Activated CD8-positive, alpha-beta memory T cell treated with anti-CD3 and anti-CD28 coated beads, Interleukin-2, amount 50 U/mL, for 48 hours (primary cell): ENCODE results near the gene NEU1.
"Not testable (repeated sequence)": the region's sequence is repeated elsewhere in the genome, so short reads cannot be mapped to it uniquely, and the experiment has no call there.

Source experiments
- DNase-seq: peaks from one replicate; pipeline ENCODE4 v3.0.0-alpha.2; 2020

NEU1 gene

GRCh38 chr6:31837369-31838113 is 25.1 kb downstream of the NEU1 start:
- DNase-seq: no peak

DNA sequence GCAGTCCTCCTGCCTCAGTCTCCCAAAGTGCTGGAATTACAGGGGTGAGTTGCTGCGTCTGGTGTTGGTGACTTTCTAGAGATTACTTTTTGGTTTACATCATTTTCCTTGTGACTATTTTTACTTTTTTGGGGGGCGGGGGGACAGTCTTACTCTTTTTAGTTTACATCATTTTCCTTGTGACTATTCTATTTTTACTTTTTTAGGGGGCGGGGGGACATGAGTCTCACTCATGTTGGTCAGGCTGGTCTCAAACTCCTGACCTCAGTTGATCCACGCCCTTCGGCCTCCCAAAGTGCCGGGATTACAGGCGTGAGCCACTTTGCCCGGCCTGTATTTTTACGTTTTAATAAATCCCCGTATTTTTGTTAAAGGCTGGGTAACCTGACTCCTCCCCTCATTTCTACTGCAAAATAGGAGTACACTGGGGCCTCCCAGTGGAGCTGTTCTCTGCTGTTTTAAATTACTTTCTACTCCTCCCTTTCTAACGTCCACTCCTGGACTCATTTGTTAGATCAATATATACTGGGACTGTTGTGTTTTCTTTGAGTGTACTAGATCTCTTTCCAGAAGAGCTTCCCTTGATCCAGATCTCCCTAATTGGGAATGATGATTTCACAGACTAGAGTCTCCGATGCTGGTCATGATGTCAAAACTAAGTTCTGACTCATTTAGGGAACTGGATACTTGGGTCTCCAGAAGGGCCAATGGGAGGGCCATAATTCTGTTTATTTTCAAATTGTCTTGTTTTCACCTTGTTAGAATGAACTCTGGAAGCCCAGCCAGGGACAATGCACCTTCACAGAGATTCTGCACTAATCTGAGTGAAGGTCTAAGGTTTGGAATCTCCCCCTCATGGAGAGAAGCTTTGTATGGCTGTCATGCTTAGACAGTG is 25.9 kb downstream of the NEU1 start:
- no peak for DNase-seq

GRCh38 chr6:31836047-31836473 is 26.6 kb downstream of the NEU1 start:
- no peak for DNase-seq

DNA sequence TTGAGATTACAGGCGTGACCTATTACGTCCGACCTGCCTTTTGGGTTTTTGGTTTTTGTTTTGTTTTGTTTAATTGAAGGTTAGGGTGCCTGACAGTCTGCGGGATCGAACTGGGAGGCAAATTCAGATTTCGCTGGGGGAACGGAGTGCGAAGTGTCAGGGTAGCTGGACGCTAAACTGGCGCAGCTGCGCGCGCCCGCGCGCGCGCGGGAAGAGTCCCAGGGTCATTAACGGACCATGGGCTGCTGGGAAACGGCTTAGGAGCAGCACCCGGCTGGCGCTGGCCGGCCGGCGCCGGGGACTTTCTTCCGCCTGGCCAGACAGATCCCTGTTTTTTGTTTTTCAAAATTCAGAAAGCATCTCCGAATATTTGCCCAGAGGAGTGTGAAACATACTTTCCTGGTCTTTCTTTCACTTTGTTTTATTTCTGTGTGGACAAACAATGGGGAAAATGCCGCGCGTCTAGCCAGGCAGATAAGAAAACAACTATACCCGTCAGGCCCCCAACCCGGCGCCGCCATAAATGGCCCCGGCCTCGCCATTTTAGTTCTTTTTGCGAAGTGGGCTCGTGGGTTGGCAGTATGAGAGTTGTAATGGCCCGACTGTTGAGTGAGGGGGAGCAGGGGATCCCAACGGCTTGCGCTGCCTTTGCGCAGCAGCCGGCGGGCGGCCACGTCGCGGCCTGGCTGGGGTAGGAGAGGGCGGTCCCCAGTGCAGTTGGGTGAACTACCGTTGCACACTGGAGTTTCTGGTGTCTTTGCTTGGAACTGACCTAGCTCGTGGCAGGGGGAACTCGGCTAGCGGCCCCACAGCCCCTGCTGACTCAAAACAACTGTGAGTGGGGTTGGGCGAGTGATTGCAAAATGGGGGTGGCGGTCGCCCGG is 28.0 kb downstream of the NEU1 start:
- DNase-seq: peak; percentile 94

DNA sequence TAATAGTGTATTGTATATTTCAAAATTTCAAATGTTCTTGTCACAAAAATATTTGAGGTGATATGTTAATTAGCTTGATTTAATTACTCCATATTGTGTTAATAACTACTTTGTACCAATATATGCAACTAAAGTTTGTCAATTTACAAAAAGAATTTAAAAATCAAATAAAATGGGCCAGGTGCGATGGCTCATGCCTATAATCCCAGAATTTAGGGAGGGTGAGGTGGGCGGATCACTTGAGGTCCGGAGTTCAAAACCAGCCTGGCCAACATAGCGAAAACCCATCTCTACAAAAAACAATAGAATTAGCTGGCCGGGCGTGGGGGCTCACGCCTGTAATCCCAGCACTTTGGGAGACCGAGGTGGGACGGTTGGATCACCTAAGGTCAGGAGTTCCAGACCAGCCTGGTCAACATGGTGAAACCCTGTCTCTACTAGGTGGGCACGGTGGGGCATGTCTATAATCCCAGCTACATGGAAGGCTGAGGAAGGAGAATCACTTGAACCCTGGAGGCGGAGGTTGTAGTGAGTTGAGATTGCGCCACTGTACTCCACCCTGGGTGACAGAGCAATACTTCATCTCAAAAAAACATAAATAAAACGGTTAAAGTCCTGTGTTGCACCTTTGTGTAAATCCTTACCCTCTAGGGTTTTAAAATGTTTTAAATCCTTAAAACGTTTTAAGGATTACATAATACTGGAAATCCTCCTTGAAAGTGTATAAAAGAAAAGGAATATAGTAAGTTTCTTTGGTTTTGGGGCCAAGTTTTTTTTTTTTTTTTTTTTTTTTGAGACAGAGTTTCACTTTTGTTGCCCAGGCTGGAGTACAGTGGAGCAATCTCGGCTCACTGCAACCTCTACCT is 31.0 kb downstream of the NEU1 start:
- DNase-seq: no peak

DNA sequence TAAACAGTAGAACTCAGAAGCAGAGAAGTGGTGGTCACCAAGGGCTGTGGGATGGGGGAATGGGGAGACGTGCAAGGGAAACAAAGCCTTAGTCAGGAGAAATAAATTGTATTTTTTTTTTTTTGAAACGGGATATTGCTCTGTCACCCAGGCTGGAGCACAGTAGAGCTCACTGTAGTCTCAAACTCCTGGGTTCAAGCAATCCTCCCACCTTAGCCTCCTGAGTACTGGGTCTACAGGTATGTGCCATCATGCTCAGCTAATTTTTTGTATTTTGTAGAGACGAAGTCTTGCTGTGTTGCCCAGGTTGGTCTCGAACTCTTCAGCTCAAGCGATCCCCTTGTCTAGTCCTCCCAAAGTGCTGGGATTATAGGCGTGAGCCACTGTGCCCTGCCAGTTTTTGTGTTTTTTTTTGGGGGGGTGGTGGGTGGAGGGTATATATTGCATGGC is 31.7 kb downstream of the NEU1 start:
- no peak for DNase-seq

DNA sequence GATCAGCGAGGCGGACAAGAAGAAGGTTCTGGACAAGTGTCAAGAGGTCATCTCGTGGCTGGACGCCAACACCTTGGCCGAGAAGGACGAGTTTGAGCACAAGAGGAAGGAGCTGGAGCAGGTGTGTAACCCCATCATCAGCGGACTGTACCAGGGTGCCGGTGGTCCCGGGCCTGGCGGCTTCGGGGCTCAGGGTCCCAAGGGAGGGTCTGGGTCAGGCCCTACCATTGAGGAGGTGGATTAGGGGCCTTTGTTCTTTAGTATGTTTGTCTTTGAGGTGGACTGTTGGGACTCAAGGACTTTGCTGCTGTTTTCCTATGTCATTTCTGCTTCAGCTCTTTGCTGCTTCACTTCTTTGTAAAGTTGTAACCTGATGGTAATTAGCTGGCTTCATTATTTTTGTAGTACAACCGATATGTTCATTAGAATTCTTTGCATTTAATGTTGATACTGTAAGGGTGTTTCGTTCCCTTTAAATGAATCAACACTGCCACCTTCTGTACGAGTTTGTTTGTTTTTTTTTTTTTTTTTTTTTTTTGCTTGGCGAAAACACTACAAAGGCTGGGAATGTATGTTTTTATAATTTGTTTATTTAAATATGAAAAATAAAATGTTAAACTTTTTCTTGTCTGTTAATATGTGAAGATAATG is 32.9 kb downstream of the NEU1 start:
- no peak for DNase-seq

- DNase-seq: peak; percentile 94
Measured at GRCh38 chr6:31827286-31828079, 35.1 kb downstream of the NEU1 start, which contains the start of gene HSPA1B. TSS of gene HSPA1B (plus strand) at chr6:31827738. CDS start at chr6:31827951, 213 bp downstream.

GRCh38 chr6:31826793-31827285 is 35.8 kb downstream of the NEU1 start:
- DNase-seq: no peak

GRCh38 chr6:31825553-31825952 is 37.1 kb downstream of the NEU1 start:
- DNase-seq: no peak

GRCh38 chr6:31823592-31824196 is 38.9 kb downstream of the NEU1 start:
- DNase-seq: not testable (repeated sequence)

DNA sequence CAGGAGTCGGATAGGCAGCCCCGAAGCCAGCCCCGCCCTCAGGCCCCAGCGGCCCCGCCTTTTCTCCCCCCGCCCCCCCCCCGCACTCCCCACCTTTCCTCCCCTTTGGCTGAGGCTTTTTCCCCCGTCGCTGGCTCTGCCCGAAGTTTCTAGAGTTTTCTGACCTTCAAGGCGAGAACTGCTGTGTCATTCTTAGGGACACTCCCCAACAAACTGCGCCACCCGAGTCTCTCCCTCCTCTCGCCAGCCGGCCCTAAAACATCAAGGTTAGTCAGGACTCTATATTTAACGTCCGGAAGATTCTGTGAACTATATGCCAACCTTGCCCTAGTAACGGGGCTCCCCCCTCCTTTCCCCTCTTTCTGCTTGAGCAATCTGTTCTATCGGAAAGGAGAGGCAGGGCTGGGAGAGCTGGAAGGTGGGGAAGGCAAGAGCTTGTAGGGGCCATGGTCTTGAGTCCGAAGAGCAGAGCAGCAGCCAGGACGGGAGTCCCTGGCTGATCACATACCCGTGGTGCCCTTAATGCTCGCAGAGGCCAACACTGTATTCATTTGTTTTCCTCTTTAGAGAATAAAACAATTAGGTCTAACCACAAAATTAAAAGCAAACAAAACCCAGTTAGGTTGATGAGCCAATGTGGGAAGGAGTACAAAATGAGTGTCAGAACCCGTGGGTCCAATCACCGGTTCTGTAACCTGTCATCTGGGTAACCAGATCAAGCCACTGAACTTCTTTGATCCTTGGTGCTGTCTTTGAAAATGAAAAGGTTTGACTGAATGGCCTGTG is 40.4 kb downstream of the NEU1 start:
- peak; percentile 74 for DNase-seq

DNA sequence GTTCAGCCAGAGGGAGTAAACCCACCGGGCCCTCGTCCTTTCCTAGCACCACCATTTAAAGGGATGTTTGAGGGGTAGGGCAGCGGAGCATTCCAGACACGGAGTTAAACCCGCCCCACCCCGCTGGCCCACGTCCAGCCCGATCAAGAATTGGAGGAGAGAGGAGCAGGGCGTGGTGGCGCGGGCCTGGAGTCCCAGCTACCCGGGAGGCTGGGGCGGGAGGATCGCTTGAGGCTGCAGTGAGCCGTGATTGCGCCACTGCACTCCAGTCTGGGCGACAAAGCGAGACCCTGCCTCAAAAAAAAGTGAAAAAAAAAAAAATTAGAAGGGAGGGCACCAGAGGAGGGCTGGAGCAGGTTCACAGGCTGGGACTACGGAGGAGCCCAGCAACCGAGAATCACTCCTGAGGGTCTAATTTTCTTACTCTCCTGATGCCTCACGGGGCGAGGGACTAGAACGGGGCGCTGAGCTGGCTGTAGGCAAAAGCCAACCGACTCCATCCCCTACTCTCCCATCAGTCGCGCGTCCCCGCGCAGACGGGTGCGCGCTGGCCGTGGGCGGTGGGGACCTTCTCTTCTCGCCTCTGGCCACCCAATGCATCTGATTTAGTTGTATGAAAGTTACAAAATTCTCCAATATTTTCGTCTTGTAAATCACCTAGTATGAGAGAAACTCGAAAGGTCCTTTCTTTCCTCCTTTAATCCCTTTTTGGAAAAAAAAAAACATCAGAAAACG is 41.2 kb downstream of the NEU1 start:
- peak; percentile 87 for DNase-seq

DNA sequence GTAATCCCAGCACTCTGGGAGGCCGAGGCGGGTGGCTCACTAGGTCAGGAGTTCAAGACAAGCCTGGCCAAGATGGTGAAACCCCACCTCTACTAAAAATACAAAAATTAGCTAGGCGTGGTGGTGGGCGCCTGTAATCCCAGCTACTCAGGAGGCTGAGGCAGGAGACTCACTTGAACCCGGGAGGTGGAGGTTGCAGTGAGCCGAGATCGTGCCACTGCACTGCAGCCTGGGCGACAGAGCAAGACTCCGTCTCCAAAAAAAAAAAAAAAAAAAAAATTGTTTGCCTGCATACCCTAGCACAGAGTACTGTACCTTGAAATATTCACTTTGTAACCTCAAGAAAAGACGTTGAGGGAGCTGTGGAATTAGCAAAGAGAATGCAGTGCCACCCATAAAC is 42.2 kb downstream of the NEU1 start:
- not testable (repeated sequence) for DNase-seq

DNA sequence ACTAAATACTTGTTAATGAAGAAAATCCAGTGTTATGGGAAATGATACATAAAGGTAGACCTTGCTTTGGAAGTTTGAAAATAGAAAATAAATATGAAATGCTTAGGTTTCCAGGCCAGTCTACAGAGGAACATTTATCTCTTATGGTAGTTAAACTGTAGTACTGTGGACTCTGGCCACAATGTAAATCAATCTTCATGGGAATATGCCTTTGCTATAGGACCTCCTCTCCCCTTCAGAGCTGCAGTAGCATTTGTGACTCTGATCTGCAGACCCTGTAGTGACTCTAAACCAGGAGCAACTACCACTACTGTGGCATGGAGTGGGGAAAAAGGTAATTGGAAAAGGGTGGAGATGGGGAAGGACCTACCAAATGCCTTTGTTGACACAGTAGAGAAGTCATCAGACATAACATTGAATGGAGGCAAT is 42.7 kb downstream of the NEU1 start:
- no peak for DNase-seq

GRCh38 chr6:31817929-31818511 is 44.6 kb downstream of the NEU1 start:
- not testable (repeated sequence) for DNase-seq

GRCh38 chr6:31817133-31817928 is 45.3 kb downstream of the NEU1 start:
- DNase-seq: not testable (repeated sequence)
